GM12878 (cell line): ENCODE results near the gene OTOG.

Source experiments
- ATF2 ChIP-seq: IDR thresholded peaks from 2 replicates; pipeline ENCODE4 v1.6.1; 2012; ENCODE audit warnings: low read length, inconsistent platforms
- ATF3 ChIP-seq: IDR thresholded peaks from 2 replicates; pipeline ENCODE4 v1.6.1; 2011; ENCODE audit warnings: low read depth, mild to moderate bottlenecking, low read length, moderate library complexity, borderline replicate concordance; ENCODE audit errors: extremely low read depth
- CTCF ChIP-seq, 3 experiments: IDR thresholded peaks in 2 of 3; conservative IDR thresholded peaks in 1 of 3; 2 replicates each; pipeline ENCODE4 v1.5.1; 2011; ENCODE audit warnings: low read depth in 3 of 3, low read length in 3 of 3, mild to moderate bottlenecking in 3 of 3, control low read depth in 2 of 3, moderate library complexity in 2 of 3, inconsistent platforms in 1 of 3, mixed read lengths in 1 of 3; ENCODE audit not compliant: control insufficient read depth in 2 of 3, insufficient read depth in 1 of 3; ENCODE audit errors: extremely low read depth in 1 of 3
- MAX ChIP-seq: IDR thresholded peaks from 2 replicates; pipeline ENCODE4 v1.6.1; 2012; ENCODE audit warnings: low read depth, low read length, improper control_type of control experiment
- MEF2A ChIP-seq: IDR thresholded peaks from 2 replicates; pipeline ENCODE4 v1.6.1; 2011; ENCODE audit warnings: low read depth, mild to moderate bottlenecking, low read length, moderate library complexity; ENCODE audit not compliant: insufficient read depth
- MEF2B ChIP-seq: fragments of 450-650 bp; IDR thresholded peaks from 2 replicates; pipeline ENCODE4 v1.6.1; 2018; ENCODE audit warnings: mild to moderate bottlenecking, moderate library complexity; ENCODE audit not compliant: partially characterized antibody, poor library complexity, severe bottlenecking
- POLR2A ChIP-seq: IDR thresholded peaks from 2 replicates; pipeline ENCODE4 v1.6.1; 2011; ENCODE audit warnings: low read depth, mild to moderate bottlenecking, low read length
- POLR2AphosphoS2 ChIP-seq: IDR thresholded peaks from 2 replicates; pipeline ENCODE4 v1.6.1; 2011; ENCODE audit warnings: low read depth, mild to moderate bottlenecking, low read length, improper control_type of control experiment, moderate library complexity
- POLR2AphosphoS5 ChIP-seq: IDR thresholded peaks from 2 replicates; pipeline ENCODE4 v1.6.1; 2011; ENCODE audit warnings: mild to moderate bottlenecking, low read length, inconsistent platforms
- SMC3 ChIP-seq: IDR thresholded peaks from 2 replicates; pipeline ENCODE4 v1.6.1; 2011; ENCODE audit warnings: low read length, improper control_type of control experiment, borderline replicate concordance
- SPI1 ChIP-seq: IDR thresholded peaks from 2 replicates; pipeline ENCODE4 v1.6.1; 2011; ENCODE audit warnings: low read depth, mild to moderate bottlenecking, low read length, moderate library complexity, borderline replicate concordance; ENCODE audit not compliant: insufficient read depth
- USF2 ChIP-seq: IDR thresholded peaks from 2 replicates; pipeline ENCODE4 v1.6.1; 2011; ENCODE audit warnings: low read depth, low read length, improper control_type of control experiment, borderline replicate concordance
- ZNF274 ChIP-seq: IDR thresholded peaks from one replicate; pipeline ENCODE4 v1.8.0; 2011; ENCODE audit not compliant: insufficient read length, insufficient read depth

- TF ChIP-seq CTCF (IDR thresholded peaks at IDR 0.05 in 2 of 3, conservative IDR thresholded peaks at IDR 0.05 in 1 of 3; ENCODE audit: control insufficient read depth in 2 of 3, extremely low read depth in 1 of 3, insufficient read depth in 1 of 3, low read depth in 3 of 3, low read length in 3 of 3) (no peak), SMC3 (no peak), POLR2A (no peak), ATF3 (no peak), MAX (no peak), POLR2AphosphoS5 (no peak), USF2 (no peak), ZNF274 (no peak), SPI1 (no peak), MEF2A (no peak), POLR2AphosphoS2 (no peak), ATF2 (no peak), MEF2B (no peak)
Observed at GRCh38 chr11:17544181-17544622, 2.9 kb upstream of the OTOG start, which contains the start of gene USH1C.
